ENCODE data around the gene POU3F1.
A peak's percentile ranks its signal among the peaks of the same experiment; 100 is the strongest.

Gene POU3F1

GRCh38 chr1:38012363-38013226 lies 34.0 kb downstream of the POU3F1 start, which contains the start of gene UTP11 (continued):
- TF ChIP-seq ZNF518A (tag by site-specific recombination; conservative IDR thresholded peaks at IDR 0.05; ENCODE audit: low read depth): peak; percentile 85
- peak; percentile 98 for TF ChIP-seq SETDB1 (IDR thresholded peaks at IDR 0.05; ENCODE audit: insufficient read length, low read length)
- TF ChIP-seq BCL11A (tag by site-specific recombination; IDR thresholded peaks at IDR 0.05; ENCODE audit: low read depth): no peak
- TF ChIP-seq ZBTB10 (tag by site-specific recombination; IDR thresholded peaks at IDR 0.05): peak; percentile 56; the same call in 1 of the 2 replicates
- peak; percentile 81 for TF ChIP-seq ZNF2 (tag by site-specific recombination; IDR thresholded peaks at IDR 0.05)

GRCh38 chr1:38009841-38010180 lies 36.8 kb downstream of the POU3F1 start:
- no peak for TF ChIP-seq ZNF48 (tag by site-specific recombination; IDR thresholded peaks at IDR 0.05)
- TF ChIP-seq HOXA7 (CRISPR knock-in tag; IDR thresholded peaks at IDR 0.05; ENCODE audit: borderline replicate concordance): no peak
- TF ChIP-seq ZNF514 (tag by site-specific recombination; IDR thresholded peaks at IDR 0.05): no peak
- no peak for TF ChIP-seq ZNF488 (tag by site-specific recombination; IDR thresholded peaks at IDR 0.05)
- TF ChIP-seq ZBTB26 (tag by site-specific recombination; optimal IDR thresholded peaks at IDR 0.05): no peak
- no peak for TF ChIP-seq ZNF561 (tag by site-specific recombination; IDR thresholded peaks at IDR 0.05; ENCODE audit: borderline replicate concordance)
- TF ChIP-seq OSR2 (tag by site-specific recombination; IDR thresholded peaks at IDR 0.05): no peak
- no peak for TF ChIP-seq ZNF394 (tag by site-specific recombination; IDR thresholded peaks at IDR 0.05; ENCODE audit: borderline replicate concordance)
- TF ChIP-seq ZNF510 (tag by site-specific recombination; IDR thresholded peaks at IDR 0.05; ENCODE audit: insufficient replicate concordance): no peak
- TF ChIP-seq SETDB1 (IDR thresholded peaks at IDR 0.05; ENCODE audit: insufficient read length, low read length): no peak
- no peak for TF ChIP-seq ZNF830 (tag by site-specific recombination; IDR thresholded peaks at IDR 0.05; ENCODE audit: low read depth)
- TF ChIP-seq ZNF174 (tag by site-specific recombination; IDR thresholded peaks at IDR 0.05): no peak
- TF ChIP-seq ZNF2 (tag by site-specific recombination; IDR thresholded peaks at IDR 0.05): no peak
- no peak for TF ChIP-seq ZNF214 (tag by site-specific recombination; IDR thresholded peaks at IDR 0.05; ENCODE audit: borderline replicate concordance)
- ChIA-PET POLR2A (interaction anchor here (1.4 kb wide), 1 partner anchor 17 kb away, joined by 4 read pairs; no protein-coding TSS in a partner anchor), CTCF (interaction anchor here (0.7 to 2.8 kb wide), 4 partner anchors 9 to 19 kb away, joined by 3 to 8 read pairs (median 4); partner anchors contain the start of gene SF3A3)
- H3K4me1 ChIP-seq (ENCODE audit: control insufficient read depth, insufficient read depth, low read length): 0 out of 2 replicates have a peak, but pooled peaks cover 2% of the 10 kb centered on the region
- H3K36me3 ChIP-seq (ENCODE audit: control insufficient read depth in 2 of 2, insufficient read depth in 1 of 2, low read length in 2 of 2): peaks cover 0 to 7% of the 10 kb centered on the region in 2 experiments; a peak in 2 of 3 replicates
- no peak overlapping the region for H3K27ac ChIP-seq (ENCODE audit: extremely low read depth, low read depth, low read length)
- H3K9me3 ChIP-seq (ENCODE audit: control insufficient read depth, insufficient read depth, low read depth, low read length): no peaks in the 10 kb centered on the region
- H3K4me3 ChIP-seq (ENCODE audit: low read depth, low read length): no peak overlapping the region
